ENCODE data around the gene CA11.

The CA11 gene

GRCh38 chr19:48618278-48618915 lies 27.6 kb downstream of the CA11 start:
- no peaks in the 10 kb centered on the region for H3K9me3 ChIP-seq (ENCODE audit: control insufficient read depth, insufficient read depth, low read length)
- H3K4me1 ChIP-seq (ENCODE audit: control insufficient read depth, low read length) = peaks cover 31% of the 10 kb centered on the region
- peak overlapping the region; percentile 95 for H3K4me3 ChIP-seq (ENCODE audit: low read length)
- H3K27ac ChIP-seq (ENCODE audit: low read depth, low read length) = peak overlapping the region; percentile 72
- TF ChIP-seq EZH2phosphoT487 (IDR thresholded peaks at IDR 0.05; ENCODE audit: borderline replicate concordance, low read length) (no peak), CTCF (IDR thresholded peaks at IDR 0.05; ENCODE audit: low read depth, low read length, poor library complexity, severe bottlenecking) (no peak)
- H3F3A ChIP-seq (ENCODE audit: control insufficient read depth, insufficient read depth) = peaks cover 37% of the 10 kb centered on the region
- H3K9me2 ChIP-seq (replicated peaks; ENCODE audit: control insufficient read depth, low read length) = no peaks in the 10 kb centered on the region
- H4K20me1 ChIP-seq (ENCODE audit: control insufficient read depth, insufficient read depth, low read depth, low read length) = peaks cover 23% of the 10 kb centered on the region
- peak overlapping the region; percentile 67 for H3K4me2 ChIP-seq (ENCODE audit: low read length)
- H3K79me2 ChIP-seq (ENCODE audit: control insufficient read depth, low read length) = peaks cover 49% of the 10 kb centered on the region
- H3K36me3 ChIP-seq (ENCODE audit: control insufficient read depth, low read length) = peaks cover 57% of the 10 kb centered on the region
- no peaks in the 10 kb centered on the region for H3K27me3 ChIP-seq (ENCODE audit: control insufficient read depth, low read length)

DNA sequence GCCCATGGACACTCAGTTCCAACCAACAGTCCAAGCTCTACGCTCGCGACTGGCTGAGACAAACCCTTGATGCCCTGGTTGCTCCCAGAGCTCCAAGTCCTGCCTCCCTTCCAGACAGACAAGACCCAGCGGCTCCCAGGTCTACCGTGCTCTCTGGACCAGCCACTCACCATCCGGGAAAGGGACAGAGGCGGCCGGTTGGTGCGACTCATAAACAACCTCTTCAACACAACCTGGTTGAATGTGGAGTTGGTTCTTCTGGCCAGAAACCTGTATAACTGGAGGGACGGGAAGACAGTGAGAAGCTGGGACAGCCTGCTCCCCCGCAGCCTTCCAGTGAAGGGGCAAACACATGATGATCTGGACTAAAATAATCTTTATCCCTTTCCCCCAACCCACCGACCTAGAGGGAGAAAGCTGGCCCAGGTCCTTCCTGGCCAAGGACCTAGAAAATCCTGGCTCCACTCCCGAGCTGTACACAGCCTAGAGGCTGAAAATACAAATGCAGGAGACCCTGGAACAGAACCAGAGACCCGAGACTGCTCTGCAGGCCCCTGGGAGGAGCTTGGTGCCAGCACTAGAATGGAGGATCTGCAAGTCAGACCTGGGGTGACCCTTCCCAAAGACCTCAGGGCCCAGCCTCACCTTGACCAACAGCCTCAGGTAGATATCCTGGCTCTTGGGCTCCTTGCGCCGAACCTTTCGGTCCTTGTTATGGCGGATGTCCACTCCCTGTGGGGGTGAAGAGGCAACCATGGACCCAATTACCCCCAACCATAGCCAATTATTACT lies 28.6 kb downstream of the CA11 start:
- peak overlapping the region; percentile 95 for H3K4me3 ChIP-seq (ENCODE audit: low read length)
- H3K27me3 ChIP-seq (ENCODE audit: control insufficient read depth, low read length) = no peaks in the 10 kb centered on the region
- H3K4me1 ChIP-seq (ENCODE audit: control insufficient read depth, low read length) = peaks cover 26% of the 10 kb centered on the region
- H3K36me3 ChIP-seq (ENCODE audit: control insufficient read depth, low read length) = peaks cover 61% of the 10 kb centered on the region
- peaks cover 47% of the 10 kb centered on the region for H3K79me2 ChIP-seq (ENCODE audit: control insufficient read depth, low read length)
- peak overlapping the region; percentile 72 for H3K27ac ChIP-seq (ENCODE audit: low read depth, low read length)
- H3K4me2 ChIP-seq (ENCODE audit: low read length) = peak overlapping the region; percentile 67
- no peaks in the 10 kb centered on the region for H3K9me2 ChIP-seq (replicated peaks; ENCODE audit: control insufficient read depth, low read length)
- no peaks in the 10 kb centered on the region for H3K9me3 ChIP-seq (ENCODE audit: control insufficient read depth, insufficient read depth, low read length)
- H3F3A ChIP-seq (ENCODE audit: control insufficient read depth, insufficient read depth) = peaks cover 35% of the 10 kb centered on the region
- TF ChIP-seq CTCF (IDR thresholded peaks at IDR 0.05; ENCODE audit: low read depth, low read length, poor library complexity, severe bottlenecking) (no peak), EZH2phosphoT487 (IDR thresholded peaks at IDR 0.05; ENCODE audit: borderline replicate concordance, low read length) (no peak)
- H4K20me1 ChIP-seq (ENCODE audit: control insufficient read depth, insufficient read depth, low read depth, low read length) = peaks cover 23% of the 10 kb centered on the region

DNA sequence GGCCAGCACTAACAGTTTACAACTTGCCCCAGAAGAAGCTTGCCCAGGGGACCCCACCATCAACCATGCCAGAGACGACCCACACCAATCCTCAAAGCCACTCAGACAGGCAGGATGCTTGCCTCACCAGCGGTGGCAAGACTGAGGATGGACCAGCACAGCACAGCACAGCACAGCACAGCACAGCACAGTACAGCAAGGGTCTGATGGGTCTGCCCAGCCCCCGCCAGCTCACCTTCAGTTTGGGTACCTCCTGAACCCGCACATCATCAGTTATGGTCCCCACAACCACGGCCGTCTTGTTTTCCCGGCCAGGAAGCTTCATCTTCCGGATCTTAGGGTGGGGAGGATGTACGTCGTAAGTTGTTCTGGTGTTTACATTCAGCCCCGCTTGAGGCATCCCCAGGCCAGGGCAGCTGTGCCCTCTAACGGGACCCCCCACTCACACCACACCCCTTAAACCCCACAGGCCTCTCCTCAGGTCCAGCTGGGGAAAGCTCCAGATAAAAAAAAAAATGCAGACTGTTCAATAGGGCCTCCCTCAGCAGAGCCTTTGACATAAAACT lies 29.4 kb downstream of the CA11 start:
- TF ChIP-seq EZH2phosphoT487 (IDR thresholded peaks at IDR 0.05; ENCODE audit: borderline replicate concordance, low read length) (no peak), CTCF (IDR thresholded peaks at IDR 0.05; ENCODE audit: low read depth, low read length, poor library complexity, severe bottlenecking) (no peak)
- Histone ChIP-seq H3K27ac (ENCODE audit: low read depth, low read length) (no peak overlapping the region), H3K4me3 (ENCODE audit: low read length) (peak overlapping the region; percentile 95), H3K79me2 (ENCODE audit: control insufficient read depth, low read length) (peaks cover 47% of the 10 kb centered on the region), H3K4me1 (ENCODE audit: control insufficient read depth, low read length) (peaks cover 24% of the 10 kb centered on the region), H4K20me1 (ENCODE audit: control insufficient read depth, insufficient read depth, low read depth, low read length) (peaks cover 23% of the 10 kb centered on the region), H3K4me2 (ENCODE audit: low read length) (peak overlapping the region; percentile 67), H3K9me2 (replicated peaks; ENCODE audit: control insufficient read depth, low read length) (no peaks in the 10 kb centered on the region), H3K9me3 (ENCODE audit: control insufficient read depth, insufficient read depth, low read length) (no peaks in the 10 kb centered on the region), H3K36me3 (ENCODE audit: control insufficient read depth, low read length) (peaks cover 61% of the 10 kb centered on the region), H3K27me3 (ENCODE audit: control insufficient read depth, low read length) (no peaks in the 10 kb centered on the region), H3F3A (ENCODE audit: control insufficient read depth, insufficient read depth) (peaks cover 34% of the 10 kb centered on the region)
